HG03135 (cell line): ENCODE data around the gene ZSCAN20.
"Not testable (repeated sequence)": the region's sequence is repeated elsewhere in the genome, so short reads cannot be mapped to it uniquely, and the experiment has no call there.

Experiments used
- ATAC-seq: cut with Tn5 transposase; IDR thresholded peaks from one replicate; pipeline ENCODE4 v1.9.1; 2021; ENCODE audit warnings: mild to moderate bottlenecking, moderate library complexity; ENCODE audit not compliant: unreplicated experiment

ZSCAN20 gene

GRCh38 chr1:33473900-33474299 is 1.5 kb downstream of the ZSCAN20 start:
- ATAC-seq, result no peak

- ATAC-seq, result no peak
Measured at GRCh38 chr1:33477451-33477850, 5.0 kb downstream of the ZSCAN20 start.

- ATAC-seq, result no peak
Measured at GRCh38 chr1:33482412-33482811, 10.0 kb downstream of the ZSCAN20 start.

- no peak for ATAC-seq
Measured at GRCh38 chr1:33488624-33489023, 16.2 kb downstream of the ZSCAN20 start.

GRCh38 chr1:33494929-33495328 is 22.5 kb downstream of the ZSCAN20 start:
- ATAC-seq, result no peak

GRCh38 chr1:33497410-33497809 is 25.0 kb downstream of the ZSCAN20 start:
- ATAC-seq, result no peak

- no peak for ATAC-seq
Measured at GRCh38 chr1:33500547-33500946, 28.1 kb downstream of the ZSCAN20 start.

GRCh38 chr1:33501309-33501708 is 28.9 kb downstream of the ZSCAN20 start:
- ATAC-seq, result no peak

GRCh38 chr1:33501774-33502173 is 29.3 kb downstream of the ZSCAN20 start:
- no peak for ATAC-seq

GRCh38 chr1:33502726-33503125 is 30.3 kb downstream of the ZSCAN20 start:
- no peak for ATAC-seq

- no peak for ATAC-seq
Measured at GRCh38 chr1:33503506-33503905, 31.1 kb downstream of the ZSCAN20 start.

GRCh38 chr1:33507661-33508060 is 35.2 kb downstream of the ZSCAN20 start:
- ATAC-seq, result no peak

- no peak for ATAC-seq
Measured at GRCh38 chr1:33508151-33508550, 35.7 kb downstream of the ZSCAN20 start.

- ATAC-seq, result not testable (repeated sequence)
Measured at GRCh38 chr1:33509276-33509675, 36.8 kb downstream of the ZSCAN20 start.

GRCh38 chr1:33512226-33513011 is 40.0 kb downstream of the ZSCAN20 start:
- no peak for ATAC-seq

- no peak for ATAC-seq
Measured at GRCh38 chr1:33515112-33515511, 42.7 kb downstream of the ZSCAN20 start.

GRCh38 chr1:33515607-33516006 is 43.2 kb downstream of the ZSCAN20 start:
- no peak for ATAC-seq

GRCh38 chr1:33516428-33516827 is 44.0 kb downstream of the ZSCAN20 start:
- no peak for ATAC-seq

GRCh38 chr1:33516891-33517567 is 44.6 kb downstream of the ZSCAN20 start:
- ATAC-seq, result no peak

- ATAC-seq, result no peak
Measured at GRCh38 chr1:33517596-33518250, 45.3 kb downstream of the ZSCAN20 start.

GRCh38 chr1:33519240-33519884 is 46.9 kb downstream of the ZSCAN20 start:
- ATAC-seq, result no peak
